Measurements from ENCODE around the gene IL1RAPL1. TPM values are rescaled to one million over a fixed set of nuclear protein-coding genes. Genes with fewer than 3 reads are reported as not detected.

Gene IL1RAPL1
- total RNA-seq, 4 donors from 2014 or later = 0.42 to 0.99 (median 0.46) TPM

DNA sequence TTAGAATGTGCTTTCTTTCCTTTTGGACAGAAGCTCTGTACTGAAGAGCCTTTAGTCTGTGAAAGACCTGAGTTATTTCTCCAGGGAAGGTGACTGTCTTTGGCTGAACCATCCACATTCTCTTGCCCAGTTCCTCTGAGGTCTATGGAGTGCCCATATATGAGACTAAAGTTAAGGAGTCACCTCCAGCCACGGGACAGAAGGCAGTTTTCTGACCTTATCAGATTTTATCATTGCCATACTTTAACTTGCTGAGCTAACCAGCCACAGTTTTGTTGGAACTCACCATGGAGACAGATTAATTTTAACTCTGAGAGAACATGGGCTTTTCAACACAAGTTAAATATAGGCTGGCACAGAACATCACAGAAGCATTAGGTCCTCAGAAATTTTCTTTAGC, 26.3 kb downstream of the IL1RAPL1 start:
- no peaks in the 10 kb centered on the region for H3K9me3 ChIP-seq
- peaks cover 0 to 6% (median 2%) of the 10 kb centered on the region in 4 donors for H3K4me1 ChIP-seq
- no peaks in the 10 kb centered on the region for H3K27me3 ChIP-seq
- H3K27ac ChIP-seq (replicated peaks in 1 of 4) = no peak overlapping the region
- DNase-seq (ENCODE audit: extremely low spot score) = no peak
- WGBS = 27% methylated on average over 1 of the region's 1 CpG
- intact Hi-C loops (cut with DNase I) = no loop called here
- TF ChIP-seq CTCF (IDR thresholded peaks at IDR 0.05) = no peak
- no peak for TF ChIP-seq EP300 (IDR thresholded peaks at IDR 0.05)
- no peak for TF ChIP-seq POLR2AphosphoS5 (IDR thresholded peaks at IDR 0.05)
- no peak for TF ChIP-seq POLR2A (IDR thresholded peaks at IDR 0.05; ENCODE audit: low read depth)
- H3K4me3 ChIP-seq = no peak overlapping the region
- no peaks in the 10 kb centered on the region for H3K36me3 ChIP-seq

DNA sequence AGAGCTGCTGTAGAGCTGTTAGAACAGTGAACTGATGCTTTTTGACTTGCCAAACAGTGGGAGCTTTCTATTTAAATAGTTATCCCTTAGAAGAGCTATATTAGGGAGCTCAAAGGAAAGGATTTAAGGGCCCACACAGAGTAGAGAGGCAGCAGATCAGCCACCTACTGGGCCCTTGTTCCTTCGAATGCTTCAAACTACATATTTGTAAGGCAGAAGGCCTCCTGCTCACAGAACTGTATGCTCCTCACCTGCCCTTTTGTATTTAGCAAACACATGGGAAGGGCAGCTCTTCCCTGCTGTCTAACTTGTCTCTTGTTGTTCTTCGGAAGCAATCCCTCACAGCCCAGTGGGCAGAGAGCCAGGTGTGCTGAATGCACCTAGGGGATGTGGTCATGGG, 38.0 kb downstream of the IL1RAPL1 start:
- no peaks in the 10 kb centered on the region for H3K9me3 ChIP-seq
- TF ChIP-seq POLR2A (IDR thresholded peaks at IDR 0.05; ENCODE audit: low read depth) (no peak), EP300 (IDR thresholded peaks at IDR 0.05) (no peak), POLR2AphosphoS5 (IDR thresholded peaks at IDR 0.05) (no peak), CTCF (IDR thresholded peaks at IDR 0.05) (no peak)
- H3K36me3 ChIP-seq = no peaks in the 10 kb centered on the region
- 51% methylated on average over 2 of the region's 2 CpGs for WGBS
- H3K27ac ChIP-seq (replicated peaks in 1 of 4) = no peak overlapping the region
- DNase-seq (ENCODE audit: extremely low spot score) = no peak
- H3K4me3 ChIP-seq = no peak overlapping the region
- H3K4me1 ChIP-seq = no peaks in the 10 kb centered on the region
- no peaks in the 10 kb centered on the region for H3K27me3 ChIP-seq
- intact Hi-C loops (cut with DNase I) = no loop called here

DNA sequence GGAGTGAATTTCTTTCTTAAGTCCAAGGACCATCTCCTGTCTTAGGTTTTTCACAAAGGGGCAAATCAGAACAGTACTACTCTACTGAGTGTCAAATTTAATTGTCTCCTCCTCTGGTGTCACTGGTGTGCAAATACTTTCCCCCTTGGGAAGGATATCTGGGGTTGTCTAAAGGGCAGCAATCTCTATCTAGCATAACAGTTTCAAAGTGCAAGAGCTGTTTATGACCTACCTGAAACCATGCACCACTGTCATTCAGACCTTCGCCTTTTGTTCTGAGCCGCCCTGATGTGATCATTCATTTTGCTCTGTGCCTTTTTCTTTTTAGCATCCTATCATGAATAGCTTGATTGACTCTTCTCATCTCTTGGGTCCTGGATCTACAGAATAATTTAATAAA, 39.3 kb downstream of the IL1RAPL1 start:
- intact Hi-C loops (cut with DNase I) = no loop called here
- no peak for TF ChIP-seq POLR2A (IDR thresholded peaks at IDR 0.05; ENCODE audit: low read depth)
- TF ChIP-seq EP300 (IDR thresholded peaks at IDR 0.05) = no peak
- TF ChIP-seq POLR2AphosphoS5 (IDR thresholded peaks at IDR 0.05) = no peak
- TF ChIP-seq CTCF (IDR thresholded peaks at IDR 0.05) = no peak
- Histone ChIP-seq H3K4me3 (no peak overlapping the region), H3K9me3 (no peaks in the 10 kb centered on the region), H3K4me1 (no peaks in the 10 kb centered on the region), H3K36me3 (no peaks in the 10 kb centered on the region), H3K27me3 (no peaks in the 10 kb centered on the region), H3K27ac (replicated peaks in 1 of 4) (no peak overlapping the region)
- DNase-seq (ENCODE audit: extremely low spot score) = no peak
- 86% methylated on average over 2 of the region's 2 CpGs for WGBS

DNA sequence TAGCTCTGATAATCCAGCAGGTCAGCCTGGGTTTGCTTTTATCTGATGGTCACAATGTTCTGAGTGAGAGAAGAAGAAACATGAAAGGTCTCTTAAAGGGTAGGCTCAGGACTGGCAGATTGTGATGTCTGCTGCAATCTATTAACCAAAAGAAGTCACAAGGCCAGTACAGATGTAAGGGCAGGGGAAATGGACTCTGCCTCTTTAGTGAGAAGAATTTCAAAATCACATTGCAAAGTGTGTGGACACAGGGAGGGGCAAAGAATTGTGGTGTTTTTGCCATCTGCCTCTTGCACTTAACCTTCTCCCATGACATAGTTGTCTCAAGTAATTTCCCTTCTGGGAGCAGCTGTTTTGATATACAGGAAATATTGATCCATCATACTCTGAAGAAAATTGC, 40.9 kb downstream of the IL1RAPL1 start:
- H3K27ac ChIP-seq (replicated peaks in 1 of 4) = no peak overlapping the region
- H3K9me3 ChIP-seq = no peaks in the 10 kb centered on the region
- no peaks in the 10 kb centered on the region for H3K36me3 ChIP-seq
- H3K4me3 ChIP-seq = no peak overlapping the region
- H3K4me1 ChIP-seq = no peaks in the 10 kb centered on the region
- TF ChIP-seq POLR2A (IDR thresholded peaks at IDR 0.05; ENCODE audit: low read depth) = no peak
- no peak for TF ChIP-seq CTCF (IDR thresholded peaks at IDR 0.05)
- TF ChIP-seq EP300 (IDR thresholded peaks at IDR 0.05) = no peak
- intact Hi-C loops (cut with DNase I) = no loop called here
- no peaks in the 10 kb centered on the region for H3K27me3 ChIP-seq
- DNase-seq (ENCODE audit: extremely low spot score) = no peak

- no peak for TF ChIP-seq CTCF (IDR thresholded peaks at IDR 0.05)
- TF ChIP-seq POLR2A (IDR thresholded peaks at IDR 0.05; ENCODE audit: low read depth) = no peak
- no peak for TF ChIP-seq POLR2AphosphoS5 (IDR thresholded peaks at IDR 0.05)
- Histone ChIP-seq H3K4me1 (no peaks in the 10 kb centered on the region), H3K9me3 (no peaks in the 10 kb centered on the region), H3K36me3 (no peaks in the 10 kb centered on the region), H3K27ac (replicated peaks in 1 of 4) (no peak overlapping the region), H3K4me3 (no peak overlapping the region), H3K27me3 (no peaks in the 10 kb centered on the region)
- intact Hi-C loops (cut with DNase I) = no loop called here
- DNase-seq (ENCODE audit: extremely low spot score) = no peak
- 76% methylated on average over 3 of the region's 3 CpGs for WGBS
Measured at GRCh38 chrX:28638775-28639174, 51.5 kb downstream of the IL1RAPL1 start.

All from esophagus muscularis mucosa (tissue), 4 donors.